Spleen (tissue), 11 donors: ENCODE data around the gene PHACTR1. TPM values are rescaled to one million over a fixed set of nuclear protein-coding genes. Genes with fewer than 3 reads are reported as not detected.

Experiments used
- DNase-seq: peaks from one replicate; pipeline ENCODE4 v3.0.0-alpha.2; 2020
- H3K27ac ChIP-seq, 8 donors: fragments of 200-600 bp; sonication (generic) in 7 of 8; 1 replicate in 4 of 8; 2 replicates in 4 of 8; pipeline versions ENCODE4 v1.5.0 to v1.8.0; 2016 to 2021; ENCODE audit warnings: inconsistent platforms in 4 of 8, mild to moderate bottlenecking in 4 of 8, moderate library complexity in 1 of 8
- H3K27me3 ChIP-seq, 7 donors: fragments of 200-600 bp; sonication (generic) in 6 of 7; replicated peaks in 1 of 7; 1 replicate in 4 of 7; 2 replicates in 3 of 7; pipeline versions ENCODE4 v1.5.0 to v1.8.0; 2016 to 2021; ENCODE audit warnings: inconsistent platforms in 3 of 7, mild to moderate bottlenecking in 1 of 7
- H3K36me3 ChIP-seq, 6 donors: fragments of 200-600 bp; sonication (generic) in 5 of 6; 1 replicate in 4 of 6; 2 replicates in 2 of 6; pipeline versions ENCODE4 v1.5.0 to v1.8.0; 2016 to 2021; ENCODE audit warnings: inconsistent platforms in 2 of 6
- H3K4me1 ChIP-seq, 6 donors: fragments of 200-600 bp; sonication (generic) in 5 of 6; 1 replicate in 3 of 6; 2 replicates in 3 of 6; pipeline versions ENCODE4 v1.5.0 to v1.8.0; 2016 to 2021; ENCODE audit warnings: inconsistent platforms in 3 of 6
- H3K4me3 ChIP-seq, 8 donors: fragments of 200-600 bp; sonication (generic) in 7 of 8; 1 replicate in 4 of 8; 2 replicates in 4 of 8; pipeline versions ENCODE4 v1.5.0 to v1.8.0; 2016 to 2021; ENCODE audit warnings: inconsistent platforms in 4 of 8, mild to moderate bottlenecking in 4 of 8, moderate library complexity in 2 of 8
- H3K9me3 ChIP-seq, 8 donors: fragments of 200-600 bp; sonication (generic) in 7 of 8; 1 replicate in 4 of 8; 2 replicates in 4 of 8; pipeline versions ENCODE4 v1.5.0 to v1.8.0; 2016 to 2021; ENCODE audit warnings: inconsistent platforms in 4 of 8
- POLR2A ChIP-seq, 3 donors: fragments of 450-650 bp; IDR thresholded peaks; one replicate each; pipeline ENCODE4 v1.5.1; 2017; ENCODE audit warnings: antibody characterized with exemption in 3 of 3, mild to moderate bottlenecking in 1 of 3
- POLR2AphosphoS5 ChIP-seq, 3 donors: sonication (generic); formaldehyde crosslinking; IDR thresholded peaks; one replicate each; pipeline ENCODE4 v1.5.1; 2017; ENCODE audit warnings: antibody characterized with exemption in 3 of 3
- WGBS, 5 donors: extraction: QIAGEN DNeasy Blood & Tissue Kit in 3 of 5; methylation state at CpG; one replicate each; pipeline versions ENCODE4 v1.1.5 to v1.1.7; 2013 to 2018; 5-methylcytosine and 5-hydroxymethylcytosine counted together
- intact Hi-C: fragments of 100-400 bp; cut with DNase I; formaldehyde crosslinking; loops from one replicate; pipeline ENCODE4 v1.15.0; 2023; ENCODE audit warnings: low total_unique reads
- polyA plus RNA-seq, 3 donors: library from polyadenylated mRNA; stranded (reverse); fragments of 200-250 nt; gene quantifications; one replicate each; pipeline ENCODE4 v1.2.1, GENCODE V29; 2013
- total RNA-seq, 7 donors: library from RNA; depleted of rRNA in 3 of 7; stranded (reverse); fragments of >200 nt in 3 of 7; fragmentation: NEBNext Ultra II Directional in 4 of 7; extraction: Animal tissue kit (Norgen Biotek cat#: 25700) in 4 of 7; gene quantifications; one replicate each; pipeline versions ENCODE4 v1.1.0 to v1.2.1, GENCODE V29; 2016 to 2021
- TF ChIP-seq, protein P1 (sequence below), 11 experiments: fragments of 200-600 bp in 7 of 11; fragments of 450-650 bp in 4 of 11; sonication (generic) in 4 of 11; IDR thresholded peaks in 8 of 11; conservative IDR thresholded peaks in 3 of 11; 1 replicate in 7 of 11; 2 replicates in 4 of 11; pipeline versions ENCODE4 v1.4.0 to v1.8.0; 2016 to 2021; ENCODE audit warnings: antibody characterized with exemption in 11 of 11, inconsistent platforms in 4 of 11, mild to moderate bottlenecking in 1 of 11
- donor health status: healthy with polysubstance abuse.
- donor health status: DM: no; HTN: no; CAD: no; lungs with moderate emphysema.
- donor health status: DM: no; HTN: no; CAD: no.
- donor health status: Bipolar disorder and iron deficiency.
- donor health status: healthy.
- donor health status: DM: no; HTN: no; CAD: no.
- donor health status: DM: yes; HTN: yes; CAD: no.

PHACTR1 gene
- total and polyA plus RNA-seq, 10 donors = 8.5 to 45.3 (median 30.8) TPM

DNA sequence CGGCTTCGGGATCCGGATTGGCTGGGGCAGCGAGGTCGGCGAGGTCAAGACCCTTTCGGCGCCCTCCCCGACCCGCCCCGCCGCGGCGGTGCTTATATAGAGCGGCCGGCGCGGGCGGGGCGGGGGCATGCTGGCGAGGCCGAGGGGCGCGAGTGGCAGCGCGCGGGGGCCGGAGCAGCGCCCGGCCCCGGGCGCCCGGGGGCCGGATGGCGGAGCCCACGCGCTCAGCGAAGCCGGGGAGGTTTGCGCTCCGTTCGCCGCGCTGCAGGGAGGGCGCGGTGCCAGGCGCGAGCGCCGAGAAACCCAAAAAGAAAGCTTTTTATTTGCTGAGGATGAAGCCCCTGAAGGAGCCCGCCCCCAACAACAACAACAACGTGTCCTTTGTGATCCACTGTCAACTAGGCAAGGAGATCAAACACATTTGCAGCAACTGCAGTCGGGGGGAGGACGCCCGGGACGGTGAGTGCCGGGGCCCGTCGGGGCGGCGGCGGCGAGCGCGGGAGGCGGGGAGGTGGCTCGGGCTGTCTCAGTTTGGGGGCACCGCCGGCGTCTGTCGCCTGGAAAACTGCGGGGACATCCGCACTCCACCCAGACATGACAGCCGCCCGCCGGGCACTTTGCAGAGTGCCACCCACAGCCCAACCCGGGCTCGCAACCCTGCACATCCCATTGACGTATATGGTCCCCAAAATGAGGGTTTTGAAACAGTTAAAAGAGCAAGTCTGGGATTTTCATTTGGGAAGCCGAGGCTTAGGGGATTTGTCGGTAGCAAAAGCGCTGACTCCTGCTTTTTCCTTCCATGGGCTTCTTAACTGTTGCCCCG lies 297.3 kb downstream of the PHACTR1 start:
- Histone ChIP-seq H3K27me3 (peaks cover 0 to 48% (median 7%) of the 10 kb centered on the region in 7 donors), H3K36me3 (no peaks in the 10 kb centered on the region), H3K4me1 (peaks cover 0 to 32% (median 20%) of the 10 kb centered on the region in 6 donors), H3K27ac (no peak overlapping the region), H3K9me3 (no peaks in the 10 kb centered on the region), H3K4me3 (peak overlapping the region; percentile 34 to 71 (median 46))
- intact Hi-C loops = no loop called here
- DNase-seq = peak; percentile 77
- TF ChIP-seq POLR2A (IDR thresholded peaks at IDR 0.05) (no peak), POLR2AphosphoS5 (IDR thresholded peaks at IDR 0.05) (no peak)
- TF ChIP-seq, protein P1, sequence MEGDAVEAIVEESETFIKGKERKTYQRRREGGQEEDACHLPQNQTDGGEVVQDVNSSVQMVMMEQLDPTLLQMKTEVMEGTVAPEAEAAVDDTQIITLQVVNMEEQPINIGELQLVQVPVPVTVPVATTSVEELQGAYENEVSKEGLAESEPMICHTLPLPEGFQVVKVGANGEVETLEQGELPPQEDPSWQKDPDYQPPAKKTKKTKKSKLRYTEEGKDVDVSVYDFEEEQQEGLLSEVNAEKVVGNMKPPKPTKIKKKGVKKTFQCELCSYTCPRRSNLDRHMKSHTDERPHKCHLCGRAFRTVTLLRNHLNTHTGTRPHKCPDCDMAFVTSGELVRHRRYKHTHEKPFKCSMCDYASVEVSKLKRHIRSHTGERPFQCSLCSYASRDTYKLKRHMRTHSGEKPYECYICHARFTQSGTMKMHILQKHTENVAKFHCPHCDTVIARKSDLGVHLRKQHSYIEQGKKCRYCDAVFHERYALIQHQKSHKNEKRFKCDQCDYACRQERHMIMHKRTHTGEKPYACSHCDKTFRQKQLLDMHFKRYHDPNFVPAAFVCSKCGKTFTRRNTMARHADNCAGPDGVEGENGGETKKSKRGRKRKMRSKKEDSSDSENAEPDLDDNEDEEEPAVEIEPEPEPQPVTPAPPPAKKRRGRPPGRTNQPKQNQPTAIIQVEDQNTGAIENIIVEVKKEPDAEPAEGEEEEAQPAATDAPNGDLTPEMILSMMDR (IDR thresholded peaks at IDR 0.05 in 8 of 11, conservative IDR thresholded peaks at IDR 0.05 in 3 of 11) = no peak
- WGBS, 5 donors = 3 to 12% (median 6%) methylated on average over 47 to 83 of the region's 83 CpGs

DNA sequence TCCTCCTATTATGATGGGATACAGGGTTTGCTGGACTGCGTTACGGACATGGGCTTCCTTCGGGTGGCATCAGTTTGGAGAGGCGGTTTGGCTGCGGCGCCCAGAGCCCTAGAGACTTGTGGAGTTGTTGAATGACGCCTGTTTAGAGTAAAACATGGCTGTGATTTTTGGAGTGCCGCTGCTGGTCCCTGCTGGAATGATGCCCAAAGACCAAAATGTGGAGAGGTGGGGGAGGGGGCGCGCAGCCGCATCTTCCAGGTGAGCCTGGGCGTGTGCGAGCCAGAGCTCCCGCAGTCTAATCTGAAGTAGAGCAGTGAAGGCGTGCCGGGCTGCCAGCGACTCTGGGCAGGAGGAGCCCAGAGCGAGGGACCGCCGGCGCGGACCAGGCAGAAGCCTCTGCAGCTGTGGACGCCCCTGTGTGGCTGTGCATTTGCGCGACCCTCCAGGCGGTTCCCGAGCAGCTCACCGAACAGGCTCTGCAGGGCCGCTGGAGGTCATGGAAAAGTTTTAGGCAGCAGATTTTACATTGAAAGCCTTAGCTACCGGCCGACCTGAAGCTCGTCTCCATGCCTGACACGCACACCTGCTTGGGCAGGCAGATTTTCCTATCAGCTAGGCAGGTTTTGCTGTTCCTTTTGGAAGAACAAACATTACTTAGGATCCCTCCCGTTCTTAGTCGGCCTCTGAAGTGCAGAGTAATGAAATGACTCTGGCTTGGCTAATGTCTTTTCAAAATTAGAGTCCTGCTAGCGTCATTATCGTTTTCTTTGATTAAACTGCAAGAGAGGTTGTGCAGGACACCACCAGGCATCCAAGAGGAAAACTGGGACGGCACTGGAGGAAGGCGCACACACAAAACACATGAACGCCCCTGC lies 298.2 kb downstream of the PHACTR1 start:
- peaks cover 0 to 48% (median 7%) of the 10 kb centered on the region in 7 donors for H3K27me3 ChIP-seq
- DNase-seq = no peak
- H3K9me3 ChIP-seq = no peaks in the 10 kb centered on the region
- H3K36me3 ChIP-seq = no peaks in the 10 kb centered on the region
- H3K27ac ChIP-seq = no peak overlapping the region
- intact Hi-C loops = no loop called here
- no peak for TF ChIP-seq POLR2A (IDR thresholded peaks at IDR 0.05)
- WGBS, 5 donors = 67 to 86% (median 80%) methylated on average over 32 to 40 of the region's 40 CpGs
- peaks cover 0 to 32% (median 20%) of the 10 kb centered on the region in 6 donors for H3K4me1 ChIP-seq
- peak overlapping the region in 7 of 8 donors; percentile 39 to 71 (median 47) for H3K4me3 ChIP-seq

DNA sequence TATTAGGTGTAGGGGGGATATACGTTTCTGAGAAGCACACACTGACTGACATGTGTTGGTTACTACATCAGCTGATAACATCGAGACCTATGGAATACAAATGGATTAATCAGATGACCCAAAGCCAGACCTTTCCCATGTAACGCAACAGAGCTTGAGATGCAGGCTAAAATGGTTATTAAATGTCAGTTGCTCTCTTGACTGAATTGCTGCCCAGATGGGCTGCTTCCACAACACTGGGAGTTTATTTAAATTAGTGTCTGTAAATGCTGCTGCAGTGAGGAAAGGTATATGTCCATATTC lies 298.8 kb downstream of the PHACTR1 start:
- intact Hi-C loops = no loop called here
- H3K27me3 ChIP-seq = peaks cover 0 to 48% (median 7%) of the 10 kb centered on the region in 7 donors
- H3K9me3 ChIP-seq = no peaks in the 10 kb centered on the region
- H3K4me1 ChIP-seq = peaks cover 0 to 32% (median 20%) of the 10 kb centered on the region in 6 donors
- no peak overlapping the region for H3K4me3 ChIP-seq
- TF ChIP-seq POLR2A (IDR thresholded peaks at IDR 0.05) (no peak), POLR2AphosphoS5 (IDR thresholded peaks at IDR 0.05) (no peak)
- TF ChIP-seq, protein P1 (IDR thresholded peaks at IDR 0.05 in 8 of 11, conservative IDR thresholded peaks at IDR 0.05 in 3 of 11) = no peak
- no peak overlapping the region for H3K27ac ChIP-seq
- 82 to 95% (median 88%) methylated on average over 3 of the region's 3 CpGs for WGBS, 5 donors
- H3K36me3 ChIP-seq = no peaks in the 10 kb centered on the region
- no peak for DNase-seq

DNA sequence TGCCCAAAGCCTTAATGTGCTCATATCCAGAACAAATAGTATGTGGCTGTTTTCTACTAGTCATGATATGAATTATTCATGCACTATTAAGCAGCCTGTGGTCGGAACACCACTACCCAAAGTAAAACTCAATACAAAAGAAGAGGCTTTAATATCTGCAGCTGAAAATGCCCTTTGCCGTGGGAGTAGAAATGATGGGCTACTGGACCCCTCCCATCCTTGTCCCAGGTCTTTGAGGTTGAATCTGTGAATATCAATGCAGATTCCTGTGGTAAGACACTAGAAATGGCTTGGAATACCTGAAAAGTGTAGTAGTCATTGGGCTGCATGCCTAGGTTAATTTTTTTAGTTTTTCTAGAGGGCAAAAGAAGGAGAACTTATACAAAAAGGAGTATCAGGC lies 308.0 kb downstream of the PHACTR1 start:
- intact Hi-C loops = no loop called here
- DNase-seq = no peak
- Histone ChIP-seq H3K9me3 (no peaks in the 10 kb centered on the region), H3K27ac (no peak overlapping the region), H3K4me3 (no peak overlapping the region), H3K36me3 (no peaks in the 10 kb centered on the region), H3K4me1 (peaks cover 0 to 3% (median 0%) of the 10 kb centered on the region in 6 donors), H3K27me3 (no peaks in the 10 kb centered on the region)
- TF ChIP-seq POLR2A (IDR thresholded peaks at IDR 0.05) (no peak), POLR2AphosphoS5 (IDR thresholded peaks at IDR 0.05) (no peak)
- TF ChIP-seq, protein P1 (IDR thresholded peaks at IDR 0.05 in 8 of 11, conservative IDR thresholded peaks at IDR 0.05 in 3 of 11) = no peak
- WGBS, 5 donors = 85 to 95% (median 87%) methylated on average over 2 of the region's 2 CpGs
